GM12878 (cell line): ENCODE results near the gene TBATA. TPM values are rescaled to one million over a fixed set of nuclear protein-coding genes. Genes with fewer than 3 reads are reported as not detected.
"Not testable (repeated sequence)": the region's sequence is repeated elsewhere in the genome, so short reads cannot be mapped to it uniquely, and the experiment has no call there.

Experiments used
- ATAC-seq: fragments of 200-7000 bp; cut with Tn5 transposase; 3 replicates; pipeline ENCODE4 v1.9.1; 2020; ENCODE audit warnings: mild to moderate bottlenecking, moderate library complexity
- BruUV-seq: library from RNA; stranded (reverse); fragments of 400-500 nt; replicated peaks from 2 replicates; lab custom pipeline; 2021; lab: Mats Ljungman, UMichigan
- CTCF ChIA-PET: fragments of 300-600 bp; sonication (Branson Sonifier 250); formaldehyde crosslinking; extraction: SDS; loops from one replicate; lab custom pipeline; 2021; ENCODE audit warnings: inconsistent platforms; lab: Yijun Ruan, JAX
- POLR2A ChIA-PET: fragments of 350-600 bp; formaldehyde crosslinking; extraction: SDS; loops from one replicate; lab custom pipeline; 2021; ENCODE audit warnings: inconsistent platforms; lab: Charles Lee
- RAD21 ChIA-PET: fragments of 300-600 bp; sonication (Branson Sonifier 250); formaldehyde crosslinking; loops from one replicate; lab custom pipeline; 2023; ENCODE audit warnings: antibody characterized with exemption; ENCODE audit not compliant: unreplicated experiment; lab: Charles Lee
- SMC1A ChIA-PET: fragments of 300-600 bp; sonication (Branson Sonifier 250); formaldehyde crosslinking; loops from one replicate; lab custom pipeline; 2023; ENCODE audit not compliant: unreplicated experiment, uncharacterized antibody; lab: Charles Lee
- DNase-seq: peaks from one replicate; pipeline ENCODE4 v3.0.0-alpha.2; 2011; ENCODE audit warnings: low read depth, low spot score
- FAIRE-seq: peaks from 3 replicates; lab custom pipeline; 2011; peaks lifted over from hg19 to GRCh38; lab: Jason Lieb, UNC
- H2AFZ ChIP-seq: 2 replicates; pipeline ENCODE4 v1.6.0; 2011; ENCODE audit warnings: low read depth, low read length, control low read depth; ENCODE audit not compliant: control insufficient read depth
- H3K27ac ChIP-seq: 2 replicates; pipeline ENCODE4 v1.5.1; 2011; ENCODE audit warnings: control low read depth; ENCODE audit not compliant: control insufficient read depth, insufficient read depth
- H3K27me3 ChIP-seq, 2 experiments: replicated peaks in 1 of 2; 2 replicates each; pipeline versions ENCODE4 v1.6.0 to v1.6.1; 2011; ENCODE audit warnings: low read length in 1 of 2; ENCODE audit not compliant: control insufficient read depth in 2 of 2, insufficient read depth in 2 of 2
- H3K36me3 ChIP-seq, 2 experiments: 2 replicates each; pipeline ENCODE4 v1.5.1; 2011; ENCODE audit warnings: low read length in 1 of 2; ENCODE audit not compliant: control insufficient read depth in 2 of 2, insufficient read depth in 2 of 2
- H3K4me1 ChIP-seq: 2 replicates; pipeline ENCODE4 v1.6.1; 2011; ENCODE audit warnings: mild to moderate bottlenecking, low read length, moderate library complexity, mixed read lengths; ENCODE audit not compliant: control insufficient read depth, insufficient read depth
- H3K4me2 ChIP-seq: 2 replicates; pipeline ENCODE4 v1.6.0; 2011; ENCODE audit warnings: control low read depth; ENCODE audit not compliant: control insufficient read depth, insufficient read depth
- H3K4me3 ChIP-seq: fragments of 200-600 bp; sonication (generic); 2 replicates; pipeline ENCODE4 v1.5.1; 2016
- H3K79me2 ChIP-seq: 2 replicates; pipeline ENCODE4 v1.6.0; 2011; ENCODE audit warnings: low read length; ENCODE audit not compliant: control insufficient read depth, insufficient read depth
- H3K9ac ChIP-seq: 2 replicates; pipeline ENCODE4 v1.8.0; 2011; ENCODE audit warnings: low read length, control low read depth, mixed read lengths; ENCODE audit not compliant: control insufficient read depth, insufficient read depth
- H3K9me3 ChIP-seq: replicated peaks from 3 replicates; pipeline ENCODE4 v1.5.1; 2011; ENCODE audit warnings: mild to moderate bottlenecking, low read length; ENCODE audit not compliant: control insufficient read depth, insufficient read depth
- H4K20me1 ChIP-seq: 2 replicates; pipeline ENCODE4 v1.6.0; 2011; ENCODE audit not compliant: control insufficient read depth, insufficient read depth
- CBX5 ChIP-seq: sonication (generic); IDR thresholded peaks from 2 replicates; pipeline ENCODE4 v1.6.1; 2016; ENCODE audit warnings: low read depth, moderate library complexity, mild to moderate bottlenecking, inconsistent platforms
- MTA2 ChIP-seq: fragments of 450-650 bp; IDR thresholded peaks from 2 replicates; pipeline ENCODE4 v1.6.1; 2016; ENCODE audit warnings: low read depth, mild to moderate bottlenecking, moderate library complexity
- POLR2A ChIP-seq: IDR thresholded peaks from 2 replicates; pipeline ENCODE4 v1.6.1; 2011; ENCODE audit warnings: low read depth, mild to moderate bottlenecking, low read length
- ZBED1 ChIP-seq: IDR thresholded peaks from 2 replicates; pipeline ENCODE4 v1.6.1; 2016; ENCODE audit warnings: borderline replicate concordance
- ZNF274 ChIP-seq: IDR thresholded peaks from one replicate; pipeline ENCODE4 v1.8.0; 2011; ENCODE audit not compliant: insufficient read length, insufficient read depth
- WGBS: methylation state at CpG from one replicate; pipeline ENCODE4 v1.1.6; 2016; ENCODE audit warnings: low lambda C conversion rate; ENCODE audit not compliant: insufficient replicate concordance, insufficient coverage; ENCODE audit errors: missing lambda C conversion rate; 5-methylcytosine and 5-hydroxymethylcytosine counted together
- in situ Hi-C: fragments of 300-500 bp; cut with MboI; formaldehyde crosslinking; loops from 9 replicates; pipeline ENCODE4 v1.14.3; 2018; ENCODE audit warnings: mixed read lengths
- intact Hi-C: fragments of 100-400 bp; cut with micrococcal nuclease; formaldehyde crosslinking; loops from one replicate; pipeline ENCODE4 v1.14.2; 2022; ENCODE audit not compliant: unreplicated experiment
- polyA plus RNA-seq, 11 experiments: library from polyadenylated mRNA; depleted of rRNA in 4 of 11; unstranded in 6 of 11; stranded (reverse) in 5 of 11; fragments of >200 nt; fragmentation: Nextera tagmentation in 4 of 11; fragmentation: Illumina TruSeq in 1 of 11; extraction: Ambion mirVana in 4 of 11; extraction: Trizol in 1 of 11; gene quantifications; 1 replicate in 1 of 11; 2 replicates in 10 of 11; pipeline versions ENCODE4 v1.2.1 to v1.2.3, GENCODE V29; 2011 to 2016; ENCODE audit warnings: inconsistent platforms in 2 of 11, missing spikeins in 2 of 11, low read depth in 1 of 11
- total RNA-seq, 4 experiments: library from RNA; depleted of rRNA in 3 of 4; stranded (reverse); fragments of >200 nt in 3 of 4; fragmentation: Illumina TruSeq in 1 of 4; extraction: Trizol in 1 of 4; gene quantifications; 2 replicates each; pipeline versions ENCODE4 v1.2.1 to v1.2.3, GENCODE V29; 2013 to 2021
- TF ChIP-seq, protein P1 (sequence below): IDR thresholded peaks from 2 replicates; pipeline ENCODE4 v1.6.1; 2012; ENCODE audit warnings: low read depth, low read length, improper control_type of control experiment
- TF ChIP-seq, protein P2 (sequence below): fragments of 450-650 bp; formaldehyde crosslinking; IDR thresholded peaks from 2 replicates; pipeline ENCODE4 v1.4.0; 2022; ENCODE audit warnings: mild to moderate bottlenecking, moderate library complexity

TBATA gene
- total and polyA plus RNA-seq, 10 of the 15 experiments (the other 5 are each of a cell fraction or from before 2014, with no cell fraction given) = not detected

- POLR2A ChIA-PET, ATAC-seq: not testable (repeated sequence)
- 26% methylated on average over 5 of the region's 6 CpGs for WGBS
Observed at GRCh38 chr10:70768026-70768685, 17.0 kb downstream of the TBATA start.

GRCh38 chr10:70765794-70766594 is 19.2 kb downstream of the TBATA start:
- H3K4me2 ChIP-seq = no peak overlapping the region
- ChIA-PET RAD21 (no interaction called here), POLR2A (no interaction called here)
- 26% methylated on average over 8 of the region's 8 CpGs for WGBS
- H3K4me1 ChIP-seq = no peaks in the 10 kb centered on the region
- no peak for TF ChIP-seq ZNF274
- no peak for TF ChIP-seq ZBED1
- TF ChIP-seq MTA2 = no peak
- TF ChIP-seq, protein P1, sequence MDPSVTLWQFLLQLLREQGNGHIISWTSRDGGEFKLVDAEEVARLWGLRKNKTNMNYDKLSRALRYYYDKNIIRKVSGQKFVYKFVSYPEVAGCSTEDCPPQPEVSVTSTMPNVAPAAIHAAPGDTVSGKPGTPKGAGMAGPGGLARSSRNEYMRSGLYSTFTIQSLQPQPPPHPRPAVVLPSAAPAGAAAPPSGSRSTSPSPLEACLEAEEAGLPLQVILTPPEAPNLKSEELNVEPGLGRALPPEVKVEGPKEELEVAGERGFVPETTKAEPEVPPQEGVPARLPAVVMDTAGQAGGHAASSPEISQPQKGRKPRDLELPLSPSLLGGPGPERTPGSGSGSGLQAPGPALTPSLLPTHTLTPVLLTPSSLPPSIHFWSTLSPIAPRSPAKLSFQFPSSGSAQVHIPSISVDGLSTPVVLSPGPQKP = no peak
- TF ChIP-seq POLR2A = no peak
- TF ChIP-seq CBX5 = no peak
- TF ChIP-seq, protein P2, sequence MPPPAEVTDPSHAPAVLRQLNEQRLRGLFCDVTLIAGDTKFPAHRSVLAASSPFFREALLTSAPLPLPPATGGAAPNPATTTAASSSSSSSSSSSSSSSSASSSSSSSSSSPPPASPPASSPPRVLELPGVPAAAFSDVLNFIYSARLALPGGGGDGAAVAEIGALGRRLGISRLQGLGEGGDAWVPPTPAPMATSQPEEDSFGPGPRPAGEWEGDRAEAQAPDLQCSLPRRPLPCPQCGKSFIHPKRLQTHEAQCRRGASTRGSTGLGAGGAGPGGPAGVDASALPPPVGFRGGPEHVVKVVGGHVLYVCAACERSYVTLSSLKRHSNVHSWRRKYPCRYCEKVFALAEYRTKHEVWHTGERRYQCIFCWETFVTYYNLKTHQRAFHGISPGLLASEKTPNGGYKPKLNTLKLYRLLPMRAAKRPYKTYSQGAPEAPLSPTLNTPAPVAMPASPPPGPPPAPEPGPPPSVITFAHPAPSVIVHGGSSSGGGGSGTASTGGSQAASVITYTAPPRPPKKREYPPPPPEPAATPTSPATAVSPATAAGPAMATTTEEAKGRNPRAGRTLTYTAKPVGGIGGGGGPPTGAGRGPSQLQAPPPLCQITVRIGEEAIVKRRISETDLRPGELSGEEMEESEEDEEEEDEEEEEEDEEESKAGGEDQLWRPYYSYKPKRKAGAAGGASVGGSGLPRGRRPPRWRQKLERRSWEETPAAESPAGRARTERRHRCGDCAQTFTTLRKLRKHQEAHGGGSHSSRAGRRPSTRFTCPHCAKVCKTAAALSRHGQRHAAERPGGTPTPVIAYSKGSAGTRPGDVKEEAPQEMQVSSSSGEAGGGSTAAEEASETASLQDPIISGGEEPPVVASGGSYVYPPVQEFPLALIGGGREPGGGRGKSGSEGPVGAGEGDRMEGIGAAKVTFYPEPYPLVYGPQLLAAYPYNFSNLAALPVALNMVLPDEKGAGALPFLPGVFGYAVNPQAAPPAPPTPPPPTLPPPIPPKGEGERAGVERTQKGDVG (CRISPR knock-in tag) = no peak
- TF ChIP-seq, all 136 proteins: peak for 0
- SMC1A ChIA-PET = no interaction called here
- no peak for FAIRE-seq
- in situ Hi-C loops = no loop called here
- no TSS peak for BruUV-seq
- no peak for DNase-seq
- Histone ChIP-seq H3K27me3 (no peaks in the 10 kb centered on the region; a peak in 3 of 4 replicates), H3K79me2 (no peaks in the 10 kb centered on the region), H3K4me3 (no peak overlapping the region), H2AFZ (no peak overlapping the region), H3K9me3 (peaks cover 2% of the 10 kb centered on the region; the same call in 1 of the 3 replicates), H3K9ac (no peak overlapping the region), H3K27ac (no peak overlapping the region), H3K36me3 (no peaks in the 10 kb centered on the region), H4K20me1 (no peaks in the 10 kb centered on the region)
- intact Hi-C loops = no loop called here
- CTCF ChIA-PET = no interaction called here
- no peak for ATAC-seq

More at GRCh38 chr10:70768026-70768685, 17.0 kb downstream of the TBATA start:
- H3K9ac ChIP-seq, H3K27me3 ChIP-seq, H2AFZ ChIP-seq, H3K79me2 ChIP-seq, H3K9me3 ChIP-seq, H3K27ac ChIP-seq, H3K4me2 ChIP-seq, intact Hi-C loops, RAD21 ChIA-PET, H3K36me3 ChIP-seq, in situ Hi-C loops, DNase-seq, BruUV-seq, H4K20me1 ChIP-seq, FAIRE-seq, H3K4me3 ChIP-seq, H3K4me1 ChIP-seq: not testable (repeated sequence)
- ChIA-PET SMC1A (interaction anchor here (1.0 to 1.1 kb wide), 2 partner anchors 78 to 148 kb away, joined by 3 to 4 read pairs; no protein-coding TSS in a partner anchor), CTCF (interaction anchor here (0.6 to 1.5 kb wide), 2 partner anchors 9 to 71 kb away, joined by 3 to 4 read pairs; no protein-coding TSS in a partner anchor)
